Body of pancreas (tissue), 4 donors: ENCODE data around the gene RHOT1. TPM values are rescaled to one million over a fixed set of nuclear protein-coding genes. Genes with fewer than 3 reads are reported as not detected.

Source experiments
- ATAC-seq: fragments of 150-250 bp; one replicate; pipeline ENCODE4 v1.9.1; 2016
- DNase-seq, 4 donors: peaks; one replicate each; pipeline ENCODE4 v3.0.0-alpha.2; 2019
- H3K27ac ChIP-seq, 4 donors: fragments of 200-600 bp; sonication (generic); 1 replicate in 3 of 4; 2 replicates in 1 of 4; pipeline versions ENCODE4 v1.5.1 to v1.6.1; 2016 to 2019; ENCODE audit warnings: mild to moderate bottlenecking in 1 of 4, mixed read lengths in 1 of 4, moderate library complexity in 1 of 4
- H3K27me3 ChIP-seq, 2 donors: fragments of 200-600 bp; sonication (generic); one replicate each; pipeline ENCODE4 v1.6.0; 2016; ENCODE audit warnings: mild to moderate bottlenecking in 1 of 2
- H3K36me3 ChIP-seq, 2 donors: fragments of 200-600 bp; sonication (generic); replicated peaks in 1 of 2; 2 replicates each; pipeline ENCODE4 v1.5.1; 2016; ENCODE audit warnings: low read depth in 2 of 2; ENCODE audit not compliant: insufficient read depth in 1 of 2
- H3K4me1 ChIP-seq: fragments of 200-600 bp; sonication (generic); one replicate; pipeline ENCODE4 v1.6.0; 2016
- H3K4me3 ChIP-seq, 2 donors: fragments of 200-600 bp; sonication (generic); 1 replicate in 1 of 2; 2 replicates in 1 of 2; pipeline ENCODE4 v1.5.1; 2016 to 2019
- H3K9me3 ChIP-seq, 3 donors: fragments of 200-600 bp; sonication (generic); 1 replicate in 2 of 3; 2 replicates in 1 of 3; pipeline ENCODE4 v1.5.1; 2016
- CTCF ChIP-seq, 7 experiments: fragments of 450-650 bp in 4 of 7; fragments of 200-600 bp in 3 of 7; sonication (generic) in 3 of 7; IDR thresholded peaks; one replicate each; pipeline ENCODE4 v1.5.1; 2016 to 2019; ENCODE audit warnings: antibody characterized with exemption in 7 of 7
- POLR2A ChIP-seq, 3 donors: fragments of 450-650 bp; IDR thresholded peaks; one replicate each; pipeline ENCODE4 v1.6.1; 2016; ENCODE audit warnings: antibody characterized with exemption in 3 of 3, mild to moderate bottlenecking in 2 of 3
- WGBS, 2 donors: methylation state at CpG; one replicate each; pipeline ENCODE4 v1.1.5; 2017; 5-methylcytosine and 5-hydroxymethylcytosine counted together
- intact Hi-C: fragments of 100-400 bp; cut with DNase I; formaldehyde crosslinking; loops from one replicate; pipeline ENCODE4 v1.15.1; 2023
- total RNA-seq, 2 donors: library from RNA; depleted of rRNA; stranded (reverse); fragments of >200 nt; gene quantifications; one replicate each; pipeline ENCODE4 v1.1.0, GENCODE V29; 2016

The RHOT1 gene
- total RNA-seq, 2 donors from 2014 or later: 15.2 to 25.4 TPM

- Histone ChIP-seq H3K36me3 (no peaks in the 10 kb centered on the region), H3K9me3 (no peaks in the 10 kb centered on the region), H3K4me1 (peaks cover 20% of the 10 kb centered on the region), H3K4me3 (no peak overlapping the region), H3K27ac (no peak overlapping the region), H3K27me3 (peaks cover 0 to 11% of the 10 kb centered on the region in 2 donors)
- TF ChIP-seq POLR2A (IDR thresholded peaks at IDR 0.05) (no peak), CTCF (IDR thresholded peaks at IDR 0.05) (no peak)
- intact Hi-C loops: no loop called here
- peak in 1 of 4 donors; percentile 18 for DNase-seq
- ATAC-seq: no peak
- WGBS, 2 donors: 14 to 25% methylated on average over 4 to 10 of the region's 10 CpGs
These were observed 125.4 kb downstream of the RHOT1 start for GRCh38 chr17:32267690-32268205.

GRCh38 chr17:32268734-32269288, 126.5 kb downstream of the RHOT1 start:
- ATAC-seq (no peak), DNase-seq (no peak)
- Histone ChIP-seq H3K27me3 (peaks cover 0 to 11% of the 10 kb centered on the region in 2 donors), H3K36me3 (no peaks in the 10 kb centered on the region), H3K4me1 (peaks cover 20% of the 10 kb centered on the region), H3K27ac (no peak overlapping the region), H3K4me3 (no peak overlapping the region), H3K9me3 (no peaks in the 10 kb centered on the region)
- intact Hi-C loops: no loop called here
- 76 to 84% methylated on average over 7 of the region's 7 CpGs for WGBS, 2 donors
- TF ChIP-seq CTCF (IDR thresholded peaks at IDR 0.05): no peak
- no peak for TF ChIP-seq POLR2A (IDR thresholded peaks at IDR 0.05)

GRCh38 chr17:32269377-32269776, 127.1 kb downstream of the RHOT1 start:
- H3K27ac ChIP-seq: no peak overlapping the region
- DNase-seq (no peak), ATAC-seq (no peak)
- 71 to 72% methylated on average over 11 of the region's 11 CpGs for WGBS, 2 donors
- no peaks in the 10 kb centered on the region for H3K9me3 ChIP-seq
- H3K4me3 ChIP-seq: no peak overlapping the region
- intact Hi-C loops: no loop called here
- TF ChIP-seq CTCF (IDR thresholded peaks at IDR 0.05) (no peak), POLR2A (IDR thresholded peaks at IDR 0.05) (no peak)
- H3K27me3 ChIP-seq: peaks cover 0 to 11% of the 10 kb centered on the region in 2 donors
- H3K36me3 ChIP-seq: no peaks in the 10 kb centered on the region
- H3K4me1 ChIP-seq: peaks cover 20% of the 10 kb centered on the region

GRCh38 chr17:32271844-32272243, 129.5 kb downstream of the RHOT1 start:
- Histone ChIP-seq H3K4me1 (peaks cover 5% of the 10 kb centered on the region), H3K4me3 (no peak overlapping the region), H3K36me3 (no peaks in the 10 kb centered on the region), H3K9me3 (no peaks in the 10 kb centered on the region), H3K27ac (no peak overlapping the region), H3K27me3 (peaks cover 0 to 3% of the 10 kb centered on the region in 2 donors)
- intact Hi-C loops: no loop called here
- 87 to 88% methylated on average over 8 of the region's 8 CpGs for WGBS, 2 donors
- ATAC-seq (no peak), DNase-seq (no peak)
- TF ChIP-seq CTCF (IDR thresholded peaks at IDR 0.05): no peak
- no peak for TF ChIP-seq POLR2A (IDR thresholded peaks at IDR 0.05)

- Histone ChIP-seq H3K27me3 (no peaks in the 10 kb centered on the region), H3K9me3 (no peaks in the 10 kb centered on the region), H3K4me1 (no peaks in the 10 kb centered on the region), H3K36me3 (no peaks in the 10 kb centered on the region), H3K4me3 (no peak overlapping the region), H3K27ac (no peak overlapping the region)
- no peak for TF ChIP-seq CTCF (IDR thresholded peaks at IDR 0.05)
- intact Hi-C loops: no loop called here
- DNase-seq (no peak), ATAC-seq (no peak)
- 61 to 86% methylated on average over 5 of the region's 5 CpGs for WGBS, 2 donors
These were observed 131.8 kb downstream of the RHOT1 start for GRCh38 chr17:32274101-32274500.
